Measurements from ENCODE around the gene LAMA2.

GRCh38 chr6:129475477-129476247, 592.7 kb downstream of the LAMA2 start:
- no peak for TF ChIP-seq POLR2AphosphoS5 (IDR thresholded peaks at IDR 0.05; ENCODE audit: low read depth, low read length)
- TF ChIP-seq FOXP2 (optimal IDR thresholded peaks at IDR 0.05; ENCODE audit: borderline replicate concordance, extremely low read depth, extremely low read length, insufficient read depth): no peak
- TF ChIP-seq TAF1 (IDR thresholded peaks at IDR 0.05; ENCODE audit: borderline replicate concordance, insufficient read depth, low read length): no peak

Data from PFSK-1 (cell line).